ENCODE results near the gene NUDT3. TPM values are rescaled to one million over a fixed set of nuclear protein-coding genes. Genes with fewer than 3 reads are reported as not detected.
"Not testable (repeated sequence)": the region's sequence is repeated elsewhere in the genome, so short reads cannot be mapped to it uniquely, and the experiment has no call there.

NUDT3 gene
- total RNA-seq, 1 donor from 2014 or later: 16.7 TPM

DNA sequence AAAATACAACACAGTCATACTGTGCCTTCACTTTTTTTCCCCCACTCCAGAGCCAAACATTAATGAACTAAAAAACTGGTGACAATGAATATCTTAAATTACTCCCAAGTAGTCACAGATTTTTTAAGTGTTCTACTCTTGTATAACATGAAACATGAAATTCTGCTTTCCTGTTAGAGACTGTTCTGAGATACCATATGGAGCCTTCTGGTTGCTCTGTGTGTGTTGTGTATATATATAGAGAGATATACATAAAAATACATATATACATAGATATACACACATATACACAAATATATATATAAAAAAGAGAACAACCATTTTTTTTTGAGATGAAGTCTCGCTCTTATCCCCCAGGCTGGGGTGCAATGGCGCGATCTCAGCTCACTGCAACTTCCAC is 63.5 kb downstream of the NUDT3 start:
- Histone ChIP-seq H3K36me3 (ENCODE audit: insufficient read depth, low read length) (no peaks in the 10 kb centered on the region), H3K9ac (ENCODE audit: low read length) (no peak overlapping the region), H3K4me1 (ENCODE audit: insufficient read depth, low read length) (no peaks in the 10 kb centered on the region), H2AFZ (ENCODE audit: low read depth, low read length) (no peak overlapping the region), H3K27ac (ENCODE audit: low read depth, low read length) (no peak overlapping the region), H3K27me3 (ENCODE audit: insufficient read depth, low read length) (no peaks in the 10 kb centered on the region), H3K4me2 (ENCODE audit: low read length) (no peak overlapping the region), H3K4me3 (ENCODE audit: insufficient read depth, low read depth, low read length) (no peak overlapping the region), H3K9me3 (ENCODE audit: insufficient read depth, low read depth, low read length) (no peaks in the 10 kb centered on the region), H4K20me1 (ENCODE audit: insufficient read depth, low read length) (peaks cover 33% of the 10 kb centered on the region), H3K79me2 (ENCODE audit: insufficient read depth, low read length) (peaks cover 15% of the 10 kb centered on the region)
- no peak overlapping the region for H3K4me3 Mint-ChIP-seq (ENCODE audit: unreplicated experiment)
- no peak overlapping the region for H3K27ac Mint-ChIP-seq (ENCODE audit: unreplicated experiment)
- no peak for TF ChIP-seq EZH2 (IDR thresholded peaks at IDR 0.05; ENCODE audit: insufficient read depth, low read length)
- TF ChIP-seq, protein P1, sequence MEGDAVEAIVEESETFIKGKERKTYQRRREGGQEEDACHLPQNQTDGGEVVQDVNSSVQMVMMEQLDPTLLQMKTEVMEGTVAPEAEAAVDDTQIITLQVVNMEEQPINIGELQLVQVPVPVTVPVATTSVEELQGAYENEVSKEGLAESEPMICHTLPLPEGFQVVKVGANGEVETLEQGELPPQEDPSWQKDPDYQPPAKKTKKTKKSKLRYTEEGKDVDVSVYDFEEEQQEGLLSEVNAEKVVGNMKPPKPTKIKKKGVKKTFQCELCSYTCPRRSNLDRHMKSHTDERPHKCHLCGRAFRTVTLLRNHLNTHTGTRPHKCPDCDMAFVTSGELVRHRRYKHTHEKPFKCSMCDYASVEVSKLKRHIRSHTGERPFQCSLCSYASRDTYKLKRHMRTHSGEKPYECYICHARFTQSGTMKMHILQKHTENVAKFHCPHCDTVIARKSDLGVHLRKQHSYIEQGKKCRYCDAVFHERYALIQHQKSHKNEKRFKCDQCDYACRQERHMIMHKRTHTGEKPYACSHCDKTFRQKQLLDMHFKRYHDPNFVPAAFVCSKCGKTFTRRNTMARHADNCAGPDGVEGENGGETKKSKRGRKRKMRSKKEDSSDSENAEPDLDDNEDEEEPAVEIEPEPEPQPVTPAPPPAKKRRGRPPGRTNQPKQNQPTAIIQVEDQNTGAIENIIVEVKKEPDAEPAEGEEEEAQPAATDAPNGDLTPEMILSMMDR (IDR thresholded peaks at IDR 0.05; ENCODE audit: insufficient read depth, low read depth, low read length): no peak
- H3K9me3 Mint-ChIP-seq (ENCODE audit: unreplicated experiment): no peaks in the 10 kb centered on the region
- peaks cover 3% of the 10 kb centered on the region for H3K36me3 Mint-ChIP-seq (ENCODE audit: low read depth, unreplicated experiment)
- H3K27me3 Mint-ChIP-seq (ENCODE audit: low read depth, unreplicated experiment): no peaks in the 10 kb centered on the region
- DNase-seq (ENCODE audit: low read depth) (no peak), FAIRE-seq (no peak)
- H3K4me1 Mint-ChIP-seq (ENCODE audit: low read depth, unreplicated experiment): peaks cover 3% of the 10 kb centered on the region

DNA sequence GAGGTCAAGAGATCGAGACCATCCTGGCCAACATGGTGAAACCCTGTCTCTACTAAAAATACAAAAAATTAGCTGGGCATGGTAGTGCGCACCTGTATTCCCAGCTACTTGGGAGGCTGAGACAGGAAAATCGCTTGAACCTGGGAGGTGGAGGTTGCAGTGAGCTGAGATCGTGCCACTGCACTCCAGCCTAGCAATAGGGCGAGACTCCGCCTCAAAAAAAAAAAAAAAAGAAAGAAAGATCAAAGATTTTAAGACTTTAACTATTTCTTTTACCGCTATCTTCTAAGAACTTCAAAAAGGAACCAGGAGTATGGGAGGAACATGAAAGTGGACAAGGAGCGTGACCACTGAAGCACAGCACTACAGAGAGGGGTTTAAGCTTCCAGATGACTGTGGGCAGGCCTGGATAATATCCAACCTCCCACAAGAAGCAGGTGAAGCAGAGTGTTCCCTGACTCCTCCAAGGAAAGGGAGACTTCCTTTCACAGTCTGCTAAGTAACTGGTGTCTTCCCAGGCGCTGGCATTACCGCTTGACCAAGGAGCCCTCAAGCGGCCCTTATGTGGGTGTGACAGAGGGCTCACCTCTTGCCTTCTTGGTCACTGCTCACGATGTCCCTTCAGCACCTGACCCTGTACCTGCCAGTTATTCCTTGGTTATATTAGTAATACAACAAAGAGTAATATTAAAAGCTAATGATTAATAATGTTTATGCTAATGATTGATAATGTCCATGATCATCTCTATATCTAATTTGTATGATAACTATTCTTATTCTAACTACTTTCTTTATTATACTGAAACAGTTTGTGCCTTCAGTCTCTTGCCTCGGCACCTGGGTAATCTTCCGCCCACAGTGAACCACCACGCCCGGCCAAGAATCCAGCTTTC is 64.9 kb downstream of the NUDT3 start:
- Histone ChIP-seq H4K20me1 (ENCODE audit: insufficient read depth, low read length) (peaks cover 26% of the 10 kb centered on the region), H3K79me2 (ENCODE audit: insufficient read depth, low read length) (peaks cover 13% of the 10 kb centered on the region)
- not testable (repeated sequence) for H3K9ac ChIP-seq (ENCODE audit: low read length); H3K9me3 Mint-ChIP-seq (ENCODE audit: unreplicated experiment); H3K27ac ChIP-seq (ENCODE audit: low read depth, low read length); H3K27ac Mint-ChIP-seq (ENCODE audit: unreplicated experiment); H2AFZ ChIP-seq (ENCODE audit: low read depth, low read length); H3K4me3 ChIP-seq (ENCODE audit: insufficient read depth, low read depth, low read length); H3K27me3 ChIP-seq (ENCODE audit: insufficient read depth, low read length); H3K4me2 ChIP-seq (ENCODE audit: low read length); H3K27me3 Mint-ChIP-seq (ENCODE audit: low read depth, unreplicated experiment); H3K36me3 Mint-ChIP-seq (ENCODE audit: low read depth, unreplicated experiment); DNase-seq (ENCODE audit: low read depth); H3K4me1 Mint-ChIP-seq (ENCODE audit: low read depth, unreplicated experiment); FAIRE-seq; H3K4me1 ChIP-seq (ENCODE audit: insufficient read depth, low read length); H3K4me3 Mint-ChIP-seq (ENCODE audit: unreplicated experiment); H3K36me3 ChIP-seq (ENCODE audit: insufficient read depth, low read length); H3K9me3 ChIP-seq (ENCODE audit: insufficient read depth, low read depth, low read length)

DNA sequence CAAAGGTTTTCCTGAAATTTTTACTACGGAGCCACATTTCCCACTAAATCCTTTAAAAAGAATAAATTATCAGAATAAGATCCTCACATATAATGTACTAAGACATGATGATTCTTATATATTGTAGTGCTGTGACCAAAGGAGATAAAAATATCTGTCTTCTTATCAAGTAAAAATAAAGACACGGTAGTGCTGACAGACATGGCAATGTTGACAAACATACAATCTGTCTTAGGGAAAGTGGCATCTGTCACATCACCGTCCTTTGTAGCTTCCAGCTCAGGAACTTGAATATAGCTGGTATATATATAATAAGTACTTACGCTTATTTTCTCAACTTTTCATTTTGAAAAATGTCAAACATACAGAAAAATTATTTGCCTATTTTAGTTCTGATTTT is 66.8 kb downstream of the NUDT3 start:
- no peaks in the 10 kb centered on the region for H3K27me3 ChIP-seq (ENCODE audit: insufficient read depth, low read length)
- H3K27ac ChIP-seq (ENCODE audit: low read depth, low read length): no peak overlapping the region
- no peak overlapping the region for H2AFZ ChIP-seq (ENCODE audit: low read depth, low read length)
- no peak for TF ChIP-seq EZH2 (IDR thresholded peaks at IDR 0.05; ENCODE audit: insufficient read depth, low read length)
- TF ChIP-seq, protein P1 (IDR thresholded peaks at IDR 0.05; ENCODE audit: insufficient read depth, low read depth, low read length): no peak
- Mint-ChIP-seq H3K4me3 (ENCODE audit: unreplicated experiment) (no peak overlapping the region), H3K27me3 (ENCODE audit: low read depth, unreplicated experiment) (no peaks in the 10 kb centered on the region), H3K9me3 (ENCODE audit: unreplicated experiment) (no peaks in the 10 kb centered on the region), H3K4me1 (ENCODE audit: low read depth, unreplicated experiment) (peaks cover 2% of the 10 kb centered on the region), H3K36me3 (ENCODE audit: low read depth, unreplicated experiment) (peaks cover 6% of the 10 kb centered on the region), H3K27ac (ENCODE audit: unreplicated experiment) (no peak overlapping the region)
- no peaks in the 10 kb centered on the region for H3K4me1 ChIP-seq (ENCODE audit: insufficient read depth, low read length)
- H3K79me2 ChIP-seq (ENCODE audit: insufficient read depth, low read length): peaks cover 19% of the 10 kb centered on the region
- no peaks in the 10 kb centered on the region for H3K36me3 ChIP-seq (ENCODE audit: insufficient read depth, low read length)
- DNase-seq (ENCODE audit: low read depth): no peak
- H3K4me2 ChIP-seq (ENCODE audit: low read length): no peak overlapping the region
- no peak overlapping the region for H3K9ac ChIP-seq (ENCODE audit: low read length)
- FAIRE-seq: no peak
- H3K9me3 ChIP-seq (ENCODE audit: insufficient read depth, low read depth, low read length): no peaks in the 10 kb centered on the region
- no peak overlapping the region for H3K4me3 ChIP-seq (ENCODE audit: insufficient read depth, low read depth, low read length)
- peaks cover 21% of the 10 kb centered on the region for H4K20me1 ChIP-seq (ENCODE audit: insufficient read depth, low read length)

Data from astrocyte (in vitro differentiated cells and primary cell).